Amygdala (tissue), 56 donors: Measurements from ENCODE around the gene MRPL27.

Source experiments
- DNase-seq, 56 donors: peaks; one replicate each; lab custom pipeline; 2025; lab: John Stamatoyannopoulos, UW

MRPL27 gene

DNA sequence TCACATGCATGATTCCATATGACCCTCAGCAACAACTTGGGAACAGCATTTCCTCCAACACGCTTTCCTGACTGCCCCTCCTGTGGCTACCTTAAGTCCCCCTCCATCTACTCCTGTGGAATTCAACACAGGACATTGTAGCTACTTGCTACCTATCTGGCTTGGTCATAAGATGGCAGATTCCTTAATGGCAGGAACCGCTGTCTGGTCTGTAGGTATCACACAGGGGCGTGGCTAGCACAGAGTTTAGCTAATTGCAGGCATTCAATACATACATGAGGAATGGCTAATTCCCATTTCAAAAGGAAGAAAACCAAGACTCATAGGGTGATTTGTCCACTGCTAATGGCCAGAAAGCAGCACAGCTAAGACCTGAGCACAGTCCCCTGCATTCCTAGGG lies 15.7 kb upstream of the MRPL27 start:
- no peak for DNase-seq

- DNase-seq = no peak
These were observed 13.5 kb upstream of the MRPL27 start for GRCh38 chr17:50386510-50386909.

DNA sequence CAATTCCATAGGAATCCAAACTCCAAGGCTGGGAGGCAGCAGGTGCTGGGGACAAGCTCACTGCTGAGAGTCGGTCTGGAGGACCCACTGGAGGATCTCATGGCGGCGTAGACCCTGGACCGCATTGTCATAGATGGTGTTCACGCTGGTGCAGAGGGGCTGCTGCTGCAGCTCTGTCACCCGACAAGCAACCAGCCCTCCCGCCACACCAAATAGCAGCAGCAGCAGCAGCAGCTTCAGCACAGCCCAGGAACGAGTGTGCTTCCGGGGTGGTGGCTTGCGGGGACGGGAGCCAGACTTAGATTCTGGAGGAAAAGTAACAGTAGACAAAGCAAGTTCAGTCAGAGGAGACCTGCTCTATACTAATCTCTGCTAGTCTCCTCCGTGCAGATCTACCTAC lies 9.9 kb upstream of the MRPL27 start:
- DNase-seq = no peak

DNA sequence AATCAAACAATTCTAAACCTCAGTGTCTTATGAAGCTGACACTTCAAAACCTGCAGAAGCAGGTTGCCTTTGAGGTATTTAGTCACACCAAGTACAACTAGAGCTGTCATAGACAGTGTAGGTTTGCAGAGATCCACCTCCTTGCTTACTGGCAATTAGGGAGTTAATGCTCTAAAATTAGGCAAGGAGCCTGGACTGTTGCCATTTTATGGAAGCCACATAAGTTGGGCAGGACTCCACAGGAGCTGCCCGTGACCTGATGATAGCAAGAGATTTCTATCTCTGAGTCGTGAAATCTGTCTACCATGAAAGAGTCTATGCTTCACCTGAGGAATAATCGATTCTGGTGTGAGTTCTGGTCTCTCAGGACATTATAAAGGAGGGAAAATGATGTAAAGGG lies 8.9 kb upstream of the MRPL27 start:
- no peak for DNase-seq

- DNase-seq = no peak
These were observed 8.4 kb upstream of the MRPL27 start for GRCh38 chr17:50381260-50381815.

DNA sequence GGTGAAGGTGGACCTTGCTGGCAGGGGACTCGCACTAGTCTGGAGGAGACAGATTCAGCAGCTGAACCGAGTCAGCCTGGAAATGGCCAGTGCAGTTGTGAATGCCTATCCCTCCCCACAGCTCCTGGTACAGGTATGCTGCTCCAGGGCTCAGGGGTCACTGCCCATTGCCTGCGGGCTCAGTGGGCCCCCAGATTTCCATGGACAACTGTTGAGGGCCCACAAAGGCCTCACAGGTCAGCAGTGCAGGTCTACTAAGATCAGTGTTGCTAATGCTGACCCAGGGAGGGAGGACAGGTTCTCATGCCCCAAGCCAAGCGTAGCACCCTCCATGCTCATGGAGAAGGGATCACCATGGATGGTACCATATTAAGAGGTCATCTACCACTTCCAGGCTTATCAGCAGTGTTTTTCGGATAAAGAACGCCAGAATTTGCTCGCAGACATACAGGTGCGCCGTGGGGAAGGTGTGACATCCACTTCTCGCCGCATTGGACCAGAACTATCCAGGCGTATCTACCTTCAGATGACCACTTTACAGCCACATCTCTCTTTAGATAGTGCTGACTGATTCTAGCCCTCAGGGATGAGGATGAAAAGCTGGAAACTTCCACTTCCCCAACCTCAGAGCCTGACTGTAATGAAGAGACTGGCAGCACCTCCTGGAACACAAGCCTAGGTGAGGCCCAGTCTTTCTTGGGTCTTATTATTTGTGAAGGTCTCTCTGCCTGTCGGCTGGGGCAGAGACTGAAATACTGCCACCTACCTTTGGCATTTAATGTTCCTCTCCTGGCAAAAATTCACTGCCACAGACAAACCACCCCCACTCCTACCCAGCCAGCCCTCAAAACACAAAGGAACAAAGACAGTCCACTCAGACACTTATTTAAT lies 7.6 kb upstream of the MRPL27 start:
- DNase-seq = no peak

GRCh38 chr17:50379351-50380132 lies 6.6 kb upstream of the MRPL27 start:
- no peak for DNase-seq

DNA sequence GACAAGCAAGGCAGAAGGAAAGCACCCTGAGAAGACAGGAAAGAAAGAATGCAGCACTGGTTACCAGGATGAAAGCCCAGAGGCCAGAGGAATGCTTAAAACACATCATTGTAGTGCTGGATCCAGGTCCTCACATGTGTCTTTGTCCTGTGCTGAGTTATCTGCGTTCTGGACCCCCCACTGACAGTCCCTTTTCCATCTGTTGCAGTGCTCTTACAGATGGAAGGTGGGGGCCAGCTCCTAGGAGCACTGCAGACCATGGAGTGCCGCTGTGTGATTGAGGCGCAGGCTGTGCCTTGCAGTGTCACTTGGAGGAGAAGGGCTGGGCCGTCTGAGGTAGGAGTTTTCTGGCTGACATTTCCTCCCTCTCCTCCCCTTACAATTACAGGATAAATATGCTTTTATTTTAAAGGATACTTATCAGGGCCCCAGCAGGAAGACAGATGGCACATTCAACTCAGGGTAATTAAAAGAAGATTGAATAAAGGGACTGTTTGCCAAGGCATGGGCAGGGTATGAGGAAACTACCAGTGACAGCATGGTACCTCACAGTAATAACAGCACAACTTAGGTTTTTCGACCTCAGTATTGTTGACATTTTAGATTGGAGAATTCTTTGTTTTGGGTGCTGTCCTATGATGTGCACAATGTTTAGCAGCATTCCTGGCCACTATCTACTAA lies 3.0 kb upstream of the MRPL27 start:
- no peak for DNase-seq

DNA sequence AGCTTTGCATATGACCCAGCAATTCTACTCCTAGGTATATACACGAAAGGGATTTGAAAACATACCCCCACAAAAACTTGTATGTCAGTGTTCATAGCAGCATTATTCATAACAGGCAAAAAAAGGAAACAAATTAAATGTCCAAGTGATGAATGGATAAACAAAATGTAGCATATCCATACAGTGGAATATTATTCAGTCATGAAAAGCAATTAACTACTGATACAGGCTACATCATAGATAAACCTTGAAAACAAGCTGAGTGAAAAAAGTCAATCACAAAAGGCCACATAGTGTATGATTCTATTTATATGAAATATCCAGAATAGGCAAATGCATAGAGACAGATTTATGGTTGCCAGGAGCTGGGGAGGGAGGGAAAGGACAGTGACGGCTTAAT lies 721 bp upstream of the MRPL27 start:
- DNase-seq = no peak

- DNase-seq = no peak
These were observed 694 bp downstream of the MRPL27 start for GRCh38 chr17:50372222-50372757.

DNA sequence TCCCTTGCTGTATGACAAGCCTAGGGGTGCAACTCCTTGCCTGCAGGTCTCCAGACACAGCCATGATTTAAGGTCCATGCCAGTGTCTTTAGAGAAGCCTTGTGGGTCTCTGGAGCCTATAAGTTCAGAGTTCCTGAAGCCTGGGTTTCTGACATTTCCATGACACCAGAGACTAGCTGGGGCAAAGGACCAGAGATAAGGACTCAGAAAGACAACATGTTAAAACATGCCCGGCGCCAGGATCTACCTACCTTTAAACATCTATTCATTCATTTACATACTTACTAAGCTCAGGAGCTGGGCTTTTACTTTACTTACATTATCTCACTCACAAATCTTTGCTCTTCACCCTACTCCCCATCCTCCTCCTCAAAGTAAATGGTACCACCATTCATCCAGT lies 1.5 kb downstream of the MRPL27 start:
- DNase-seq = no peak

DNA sequence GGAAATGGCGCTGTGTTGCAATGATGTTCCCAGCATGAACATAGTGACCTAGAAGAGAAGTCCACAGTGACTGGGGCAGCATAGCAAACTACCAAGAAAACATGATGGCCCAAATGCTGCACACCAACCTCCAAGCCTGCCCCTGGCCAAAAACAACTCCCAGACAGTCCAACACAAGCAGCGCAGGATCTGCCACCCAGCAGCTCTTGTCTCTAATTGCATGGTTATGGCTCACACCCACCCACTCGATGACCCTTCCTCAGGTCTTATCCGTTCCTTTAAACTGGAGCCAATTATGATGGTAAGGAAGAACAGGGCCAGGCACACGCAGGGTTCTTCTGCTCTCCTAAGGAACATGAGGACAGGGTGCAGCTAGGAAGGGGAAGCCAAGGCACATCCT lies 2.9 kb downstream of the MRPL27 start:
- no peak for DNase-seq

DNA sequence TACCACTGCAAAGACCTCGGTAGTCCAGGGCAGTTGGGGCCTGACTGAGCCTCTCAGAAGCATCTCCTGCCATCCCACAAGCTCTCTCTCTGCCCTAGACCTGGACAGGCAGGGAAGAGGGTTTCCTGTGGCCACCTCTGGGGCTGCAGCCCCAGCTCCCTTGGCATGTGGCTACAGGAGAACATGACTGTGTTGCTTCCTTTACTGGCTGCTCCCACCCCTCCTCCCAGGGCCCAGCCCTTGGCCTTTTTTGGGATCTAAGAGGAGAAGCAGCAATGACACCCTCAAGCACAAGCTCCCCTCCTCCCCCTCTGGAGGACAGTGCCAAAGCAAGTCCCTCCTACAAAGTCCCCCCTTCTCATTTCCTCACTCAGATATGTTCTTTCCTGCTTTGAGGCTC lies 5.6 kb downstream of the MRPL27 start:
- no peak for DNase-seq

DNA sequence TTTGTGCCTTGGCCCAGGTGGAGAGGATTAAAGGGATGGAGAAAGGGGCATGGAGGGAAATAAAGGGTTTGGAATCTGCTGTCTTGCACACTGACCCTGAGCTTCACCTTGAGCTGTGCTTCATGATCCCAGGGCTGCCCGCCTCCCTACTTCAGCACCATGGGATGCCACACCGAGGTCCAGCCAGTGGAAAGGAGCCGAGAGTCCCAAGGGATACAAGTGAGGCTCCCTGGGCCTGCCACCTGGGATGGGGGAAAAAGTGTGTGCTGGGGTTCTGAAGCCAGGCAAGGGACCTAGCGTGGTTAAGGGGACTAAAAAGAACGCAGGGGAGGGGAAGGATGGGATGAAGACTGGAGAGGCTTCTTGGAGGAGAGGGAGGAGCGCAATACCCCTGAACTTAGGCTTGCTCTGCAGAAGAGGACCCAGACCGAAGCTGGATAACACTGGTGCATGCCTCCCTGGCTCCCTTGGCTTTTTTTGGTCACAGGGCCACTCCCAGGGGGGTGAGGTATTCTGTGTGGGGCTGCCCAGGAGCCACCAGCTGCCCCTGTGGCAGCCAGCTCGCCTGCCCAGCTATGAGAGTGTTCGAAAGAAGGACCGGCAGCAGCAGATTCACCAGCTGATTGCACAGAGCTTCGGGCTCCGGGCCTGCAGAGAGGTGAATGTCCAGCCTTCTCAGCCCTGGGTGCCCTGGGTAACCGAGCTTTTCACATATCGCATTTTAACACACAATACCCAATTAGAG lies 7.2 kb downstream of the MRPL27 start:
- no peak for DNase-seq

DNA sequence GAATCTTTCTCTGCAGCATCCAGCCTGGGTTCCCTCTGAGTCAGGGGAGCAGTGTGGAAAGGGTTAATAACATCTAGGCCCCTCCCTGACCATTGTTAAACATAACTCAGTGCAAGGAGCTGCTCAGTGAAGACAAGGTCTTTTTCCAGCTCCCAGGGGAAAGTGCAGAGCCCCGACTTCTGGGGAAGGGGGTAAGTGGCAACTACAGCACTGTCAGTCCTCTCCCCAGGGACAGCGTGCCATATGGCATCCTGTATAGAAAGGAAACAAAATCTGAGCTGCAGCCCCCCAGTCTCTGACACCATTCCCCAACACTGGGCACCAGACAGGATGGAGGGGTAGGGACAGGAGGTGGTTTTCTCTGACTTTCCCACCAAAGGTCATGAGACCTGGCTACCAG lies 7.8 kb downstream of the MRPL27 start:
- no peak for DNase-seq

GRCh38 chr17:50364715-50365114 lies 8.3 kb downstream of the MRPL27 start:
- no peak for DNase-seq

DNA sequence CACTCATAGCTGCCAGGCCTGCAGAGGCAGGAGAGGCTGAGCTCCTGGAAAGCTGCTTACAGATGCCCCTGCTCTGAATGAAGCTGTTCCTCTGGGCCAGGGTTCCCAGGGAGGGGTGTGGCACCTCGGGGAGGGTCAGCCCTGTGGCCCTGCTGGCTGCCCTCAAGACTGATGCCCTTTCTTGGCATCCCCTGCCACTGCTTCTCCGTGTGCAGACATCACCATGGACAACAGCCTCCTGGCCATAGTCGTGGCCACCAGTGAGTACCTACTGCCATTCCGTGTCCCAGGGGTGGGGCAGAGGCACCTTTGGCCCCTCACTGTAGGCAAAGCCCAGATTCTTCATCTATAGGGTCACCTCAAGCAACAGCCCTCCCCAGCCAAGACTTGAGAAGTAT lies 8.9 kb downstream of the MRPL27 start:
- no peak for DNase-seq

DNA sequence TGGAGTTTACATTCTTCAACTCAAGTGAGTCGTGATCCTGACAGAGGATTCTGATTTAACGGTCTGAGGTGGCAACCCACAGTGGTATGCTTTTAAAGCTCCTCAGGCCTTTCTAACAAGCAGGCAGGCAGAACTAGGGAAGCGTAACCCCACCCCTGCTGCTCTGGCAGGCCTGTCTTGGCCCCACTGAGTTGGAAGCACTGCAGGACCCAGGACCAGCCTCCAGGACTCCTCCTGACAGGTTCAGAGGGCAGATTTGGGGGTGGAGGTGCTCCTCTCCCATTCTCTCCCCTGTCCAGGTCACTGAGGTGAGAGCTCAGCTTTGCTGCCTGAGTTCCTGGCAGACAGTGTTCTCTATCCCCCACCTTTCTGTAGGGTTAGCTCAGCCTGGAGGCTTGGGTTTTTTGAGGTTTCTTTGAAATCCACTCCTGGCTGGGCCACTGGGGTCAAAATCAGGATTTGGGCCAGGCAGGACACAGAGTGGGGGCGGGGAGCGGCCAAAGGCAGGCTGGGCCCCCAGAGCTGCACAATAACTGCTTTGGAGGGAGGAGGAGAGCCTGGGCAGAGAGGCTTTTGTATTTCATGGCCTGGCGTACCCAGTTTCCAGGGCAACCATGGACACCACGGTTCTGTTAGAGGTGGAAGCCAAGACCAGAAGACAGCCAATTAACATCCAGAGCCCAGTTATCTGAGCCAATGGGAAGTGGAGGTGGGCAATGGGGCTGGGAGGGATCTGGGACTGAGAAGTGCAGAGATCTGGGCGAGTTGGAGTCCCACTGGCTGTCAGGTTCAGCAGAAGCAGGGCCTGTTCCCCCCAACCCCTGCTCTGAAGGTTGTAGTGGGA lies 9.5 kb downstream of the MRPL27 start:
- peak in 49 of 56 donors; percentile 14 to 87 (median 66) for DNase-seq

- no peak for DNase-seq
These were observed 10.3 kb downstream of the MRPL27 start for GRCh38 chr17:50362661-50363060.
